ENCODE data around the gene KREMEN1. TPM values are rescaled to one million over a fixed set of nuclear protein-coding genes. Genes with fewer than 3 reads are reported as not detected.

KREMEN1 gene
- polyA plus RNA-seq, 1 of the 3 experiments (the other 2 are of a cell fraction): 10.0 TPM

DNA sequence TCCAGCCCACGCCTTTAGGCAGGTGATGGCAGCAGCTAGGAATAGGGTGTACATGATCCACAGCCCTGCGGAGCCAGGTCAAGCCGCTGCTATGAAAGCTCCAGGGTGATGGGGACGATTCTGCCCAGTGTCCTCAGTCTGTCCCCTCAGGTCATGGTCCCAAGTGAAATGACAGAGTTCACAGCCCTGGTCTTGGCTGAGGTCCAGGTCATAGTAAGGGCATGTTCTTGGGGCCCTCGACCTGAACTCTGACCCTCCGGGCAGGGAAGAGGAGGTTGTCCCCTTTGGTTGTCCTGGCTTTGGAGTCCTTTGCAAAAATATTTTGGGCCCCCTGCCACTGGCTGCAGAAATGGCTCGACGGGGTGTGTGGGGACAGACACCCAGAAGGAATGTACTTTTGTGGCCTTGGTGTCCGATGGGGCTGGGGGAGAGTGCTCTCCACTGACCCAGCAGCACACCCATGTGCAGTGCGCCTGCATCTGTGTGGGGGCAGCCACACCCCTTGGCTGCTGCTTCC lies 18.5 kb upstream of the KREMEN1 start:
- ChIA-PET CTCF (interaction anchor here (1.3 to 2.9 kb wide), 6 partner anchors 14 to 198 kb away, joined by 3 to 15 read pairs (median 9); no protein-coding TSS in a partner anchor), POLR2A (no interaction called here)
- Histone ChIP-seq H3K9me3 (no peaks in the 10 kb centered on the region), H3K4me1 (ENCODE audit: control insufficient read depth in 1 of 2, insufficient read depth in 2 of 2, low read depth in 1 of 2, low read length in 1 of 2) (no peaks in the 10 kb centered on the region; a peak in 1 of 4 replicates), H3K79me2 (ENCODE audit: insufficient read depth) (no peaks in the 10 kb centered on the region), H3K27me3 (ENCODE audit: insufficient read depth) (no peaks in the 10 kb centered on the region), H4K20me1 (ENCODE audit: insufficient read depth) (no peaks in the 10 kb centered on the region), H3F3A (replicated peaks; ENCODE audit: insufficient read depth) (peaks cover 4% of the 10 kb centered on the region), H3K4me2 (no peak overlapping the region), H2AFZ (ENCODE audit: low read depth) (no peak overlapping the region), H3K9me2 (no peaks in the 10 kb centered on the region), H3K27ac (ENCODE audit: low read depth in 2 of 2, low read length in 1 of 2) (no peak overlapping the region), H3K4me3 (ENCODE audit: low read depth in 2 of 2, low read length in 1 of 2) (no peak overlapping the region), H3K36me3 (replicated peaks in 1 of 2; ENCODE audit: control insufficient read depth in 1 of 2, insufficient read depth in 2 of 2, low read length in 1 of 2) (peaks cover 0 to 19% of the 10 kb centered on the region in 2 experiments), H3K9ac (no peak overlapping the region)
- TF ChIP-seq, protein P1, sequence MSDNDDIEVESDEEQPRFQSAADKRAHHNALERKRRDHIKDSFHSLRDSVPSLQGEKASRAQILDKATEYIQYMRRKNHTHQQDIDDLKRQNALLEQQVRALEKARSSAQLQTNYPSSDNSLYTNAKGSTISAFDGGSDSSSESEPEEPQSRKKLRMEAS (IDR thresholded peaks at IDR 0.05; ENCODE audit: low read depth): no peak
- TF ChIP-seq POLR2AphosphoS5 (IDR thresholded peaks at IDR 0.05; ENCODE audit: low read depth, low read length) (no peak), FOXM1 (IDR thresholded peaks at IDR 0.05; ENCODE audit: low read depth) (no peak), RFX5 (IDR thresholded peaks at IDR 0.05; ENCODE audit: low read length) (no peak), GATA2 (CRISPR knock-in tag; IDR thresholded peaks at IDR 0.05) (no peak), MXI1 (IDR thresholded peaks at IDR 0.05; ENCODE audit: low read depth, low read length) (no peak), SMC3 (IDR thresholded peaks at IDR 0.05; ENCODE audit: low read depth, low read length) (no peak), FOSL2 (IDR thresholded peaks at IDR 0.05; ENCODE audit: borderline replicate concordance, low read depth) (no peak), RCOR1 (IDR thresholded peaks at IDR 0.05; ENCODE audit: low read length) (no peak), FOXJ3 (CRISPR knock-in tag; IDR thresholded peaks at IDR 0.05) (no peak), GABPA (IDR thresholded peaks at IDR 0.05; ENCODE audit: low read depth) (no peak), NFIC (IDR thresholded peaks at IDR 0.05; ENCODE audit: borderline replicate concordance) (no peak), CHD2 (IDR thresholded peaks at IDR 0.05; ENCODE audit: low read length, partially characterized antibody) (no peak), ELF1 (IDR thresholded peaks at IDR 0.05) (no peak), JUND (IDR thresholded peaks at IDR 0.05) (no peak), MEF2A (IDR thresholded peaks at IDR 0.05; ENCODE audit: borderline replicate concordance, low read depth) (no peak), SIN3A (IDR thresholded peaks at IDR 0.05; ENCODE audit: borderline replicate concordance, low read depth, low read length) (no peak), RXRA (IDR thresholded peaks at IDR 0.05; ENCODE audit: borderline replicate concordance, low read depth) (no peak)
- TF ChIP-seq, protein P2, sequence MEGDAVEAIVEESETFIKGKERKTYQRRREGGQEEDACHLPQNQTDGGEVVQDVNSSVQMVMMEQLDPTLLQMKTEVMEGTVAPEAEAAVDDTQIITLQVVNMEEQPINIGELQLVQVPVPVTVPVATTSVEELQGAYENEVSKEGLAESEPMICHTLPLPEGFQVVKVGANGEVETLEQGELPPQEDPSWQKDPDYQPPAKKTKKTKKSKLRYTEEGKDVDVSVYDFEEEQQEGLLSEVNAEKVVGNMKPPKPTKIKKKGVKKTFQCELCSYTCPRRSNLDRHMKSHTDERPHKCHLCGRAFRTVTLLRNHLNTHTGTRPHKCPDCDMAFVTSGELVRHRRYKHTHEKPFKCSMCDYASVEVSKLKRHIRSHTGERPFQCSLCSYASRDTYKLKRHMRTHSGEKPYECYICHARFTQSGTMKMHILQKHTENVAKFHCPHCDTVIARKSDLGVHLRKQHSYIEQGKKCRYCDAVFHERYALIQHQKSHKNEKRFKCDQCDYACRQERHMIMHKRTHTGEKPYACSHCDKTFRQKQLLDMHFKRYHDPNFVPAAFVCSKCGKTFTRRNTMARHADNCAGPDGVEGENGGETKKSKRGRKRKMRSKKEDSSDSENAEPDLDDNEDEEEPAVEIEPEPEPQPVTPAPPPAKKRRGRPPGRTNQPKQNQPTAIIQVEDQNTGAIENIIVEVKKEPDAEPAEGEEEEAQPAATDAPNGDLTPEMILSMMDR (IDR thresholded peaks at IDR 0.05): no peak
- TF ChIP-seq, protein P3, sequence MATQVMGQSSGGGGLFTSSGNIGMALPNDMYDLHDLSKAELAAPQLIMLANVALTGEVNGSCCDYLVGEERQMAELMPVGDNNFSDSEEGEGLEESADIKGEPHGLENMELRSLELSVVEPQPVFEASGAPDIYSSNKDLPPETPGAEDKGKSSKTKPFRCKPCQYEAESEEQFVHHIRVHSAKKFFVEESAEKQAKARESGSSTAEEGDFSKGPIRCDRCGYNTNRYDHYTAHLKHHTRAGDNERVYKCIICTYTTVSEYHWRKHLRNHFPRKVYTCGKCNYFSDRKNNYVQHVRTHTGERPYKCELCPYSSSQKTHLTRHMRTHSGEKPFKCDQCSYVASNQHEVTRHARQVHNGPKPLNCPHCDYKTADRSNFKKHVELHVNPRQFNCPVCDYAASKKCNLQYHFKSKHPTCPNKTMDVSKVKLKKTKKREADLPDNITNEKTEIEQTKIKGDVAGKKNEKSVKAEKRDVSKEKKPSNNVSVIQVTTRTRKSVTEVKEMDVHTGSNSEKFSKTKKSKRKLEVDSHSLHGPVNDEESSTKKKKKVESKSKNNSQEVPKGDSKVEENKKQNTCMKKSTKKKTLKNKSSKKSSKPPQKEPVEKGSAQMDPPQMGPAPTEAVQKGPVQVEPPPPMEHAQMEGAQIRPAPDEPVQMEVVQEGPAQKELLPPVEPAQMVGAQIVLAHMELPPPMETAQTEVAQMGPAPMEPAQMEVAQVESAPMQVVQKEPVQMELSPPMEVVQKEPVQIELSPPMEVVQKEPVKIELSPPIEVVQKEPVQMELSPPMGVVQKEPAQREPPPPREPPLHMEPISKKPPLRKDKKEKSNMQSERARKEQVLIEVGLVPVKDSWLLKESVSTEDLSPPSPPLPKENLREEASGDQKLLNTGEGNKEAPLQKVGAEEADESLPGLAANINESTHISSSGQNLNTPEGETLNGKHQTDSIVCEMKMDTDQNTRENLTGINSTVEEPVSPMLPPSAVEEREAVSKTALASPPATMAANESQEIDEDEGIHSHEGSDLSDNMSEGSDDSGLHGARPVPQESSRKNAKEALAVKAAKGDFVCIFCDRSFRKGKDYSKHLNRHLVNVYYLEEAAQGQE (IDR thresholded peaks at IDR 0.05; ENCODE audit: low read depth, low read length): no peak
- WGBS (ENCODE audit: low lambda C conversion rate): 73% methylated on average over 4 of the region's 10 CpGs
- no peak for DNase-seq
